ENCODE results near the gene ACSL1.

DNA sequence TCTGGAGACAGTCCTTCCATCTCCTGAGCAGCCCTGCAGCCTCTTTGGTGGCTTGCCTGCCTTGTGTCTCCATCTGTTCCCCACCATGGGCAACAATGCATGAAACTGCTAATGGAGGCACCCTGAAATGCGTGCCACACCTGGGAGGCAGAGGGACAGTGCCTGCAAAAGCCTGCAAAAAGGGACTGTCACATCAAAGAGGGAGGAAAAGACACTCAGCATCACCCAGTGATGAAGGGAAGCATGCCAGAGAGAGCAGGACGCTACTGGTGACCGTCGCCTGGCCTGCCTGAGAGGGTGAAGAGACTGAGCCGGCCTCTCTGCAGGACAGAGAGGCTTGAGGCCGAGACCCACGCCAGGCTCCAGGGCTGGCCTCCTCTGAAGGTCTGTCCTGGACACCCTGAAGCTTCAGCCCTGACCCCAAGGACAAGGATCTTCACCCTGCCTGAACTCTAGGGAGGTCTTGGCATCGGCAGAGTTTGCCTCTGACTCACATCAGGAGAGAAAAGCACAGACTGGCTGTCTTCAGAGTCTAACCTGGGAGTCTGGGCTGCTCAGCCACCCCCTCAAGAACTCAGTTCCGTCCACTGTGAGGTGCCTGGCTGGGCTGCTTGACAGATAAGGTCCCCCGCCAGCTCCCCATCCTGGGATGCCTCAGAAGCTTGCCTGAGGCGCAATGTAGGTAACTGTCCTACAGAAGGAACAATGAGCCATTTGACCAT is 8.1 kb downstream of the ACSL1 start:
- TF ChIP-seq, protein P1, sequence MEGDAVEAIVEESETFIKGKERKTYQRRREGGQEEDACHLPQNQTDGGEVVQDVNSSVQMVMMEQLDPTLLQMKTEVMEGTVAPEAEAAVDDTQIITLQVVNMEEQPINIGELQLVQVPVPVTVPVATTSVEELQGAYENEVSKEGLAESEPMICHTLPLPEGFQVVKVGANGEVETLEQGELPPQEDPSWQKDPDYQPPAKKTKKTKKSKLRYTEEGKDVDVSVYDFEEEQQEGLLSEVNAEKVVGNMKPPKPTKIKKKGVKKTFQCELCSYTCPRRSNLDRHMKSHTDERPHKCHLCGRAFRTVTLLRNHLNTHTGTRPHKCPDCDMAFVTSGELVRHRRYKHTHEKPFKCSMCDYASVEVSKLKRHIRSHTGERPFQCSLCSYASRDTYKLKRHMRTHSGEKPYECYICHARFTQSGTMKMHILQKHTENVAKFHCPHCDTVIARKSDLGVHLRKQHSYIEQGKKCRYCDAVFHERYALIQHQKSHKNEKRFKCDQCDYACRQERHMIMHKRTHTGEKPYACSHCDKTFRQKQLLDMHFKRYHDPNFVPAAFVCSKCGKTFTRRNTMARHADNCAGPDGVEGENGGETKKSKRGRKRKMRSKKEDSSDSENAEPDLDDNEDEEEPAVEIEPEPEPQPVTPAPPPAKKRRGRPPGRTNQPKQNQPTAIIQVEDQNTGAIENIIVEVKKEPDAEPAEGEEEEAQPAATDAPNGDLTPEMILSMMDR (tag by site-specific recombination; IDR thresholded peaks at IDR 0.05), result no peak
- no peak for TF ChIP-seq YY1 (tag by site-specific recombination; IDR thresholded peaks at IDR 0.05)
- no peak for TF ChIP-seq ZNF274 (IDR thresholded peaks at IDR 0.05; ENCODE audit: low read length)
- TF ChIP-seq ZNF274 (tag by site-specific recombination; IDR thresholded peaks at IDR 0.05; ENCODE audit: borderline replicate concordance), result no peak
- TF ChIP-seq, protein P2, sequence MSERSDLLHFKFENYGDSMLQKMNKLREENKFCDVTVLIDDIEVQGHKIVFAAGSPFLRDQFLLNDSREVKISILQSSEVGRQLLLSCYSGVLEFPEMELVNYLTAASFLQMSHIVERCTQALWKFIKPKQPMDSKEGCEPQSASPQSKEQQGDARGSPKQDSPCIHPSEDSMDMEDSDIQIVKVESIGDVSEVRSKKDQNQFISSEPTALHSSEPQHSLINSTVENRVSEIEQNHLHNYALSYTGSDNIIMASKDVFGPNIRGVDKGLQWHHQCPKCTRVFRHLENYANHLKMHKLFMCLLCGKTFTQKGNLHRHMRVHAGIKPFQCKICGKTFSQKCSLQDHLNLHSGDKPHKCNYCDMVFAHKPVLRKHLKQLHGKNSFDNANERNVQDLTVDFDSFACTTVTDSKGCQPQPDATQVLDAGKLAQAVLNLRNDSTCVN (tag by site-specific recombination; optimal IDR thresholded peaks at IDR 0.05), result no peak
- no peak for TF ChIP-seq FEZF1 (tag by site-specific recombination; IDR thresholded peaks at IDR 0.05)
- no peak for TF ChIP-seq ZNF175 (tag by site-specific recombination; IDR thresholded peaks at IDR 0.05)
- TF ChIP-seq TCF7L2 (IDR thresholded peaks at IDR 0.05; ENCODE audit: borderline replicate concordance, low read depth, low read length), result no peak
- TF ChIP-seq ZNF521 (tag by site-specific recombination; IDR thresholded peaks at IDR 0.05), result no peak
- no peak for TF ChIP-seq ZNF23 (tag by site-specific recombination; IDR thresholded peaks at IDR 0.05; ENCODE audit: borderline replicate concordance)
- TF ChIP-seq, protein P3, sequence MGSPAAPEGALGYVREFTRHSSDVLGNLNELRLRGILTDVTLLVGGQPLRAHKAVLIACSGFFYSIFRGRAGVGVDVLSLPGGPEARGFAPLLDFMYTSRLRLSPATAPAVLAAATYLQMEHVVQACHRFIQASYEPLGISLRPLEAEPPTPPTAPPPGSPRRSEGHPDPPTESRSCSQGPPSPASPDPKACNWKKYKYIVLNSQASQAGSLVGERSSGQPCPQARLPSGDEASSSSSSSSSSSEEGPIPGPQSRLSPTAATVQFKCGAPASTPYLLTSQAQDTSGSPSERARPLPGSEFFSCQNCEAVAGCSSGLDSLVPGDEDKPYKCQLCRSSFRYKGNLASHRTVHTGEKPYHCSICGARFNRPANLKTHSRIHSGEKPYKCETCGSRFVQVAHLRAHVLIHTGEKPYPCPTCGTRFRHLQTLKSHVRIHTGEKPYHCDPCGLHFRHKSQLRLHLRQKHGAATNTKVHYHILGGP (tag by site-specific recombination; IDR thresholded peaks at IDR 0.05), result no peak
- TF ChIP-seq, protein P4, sequence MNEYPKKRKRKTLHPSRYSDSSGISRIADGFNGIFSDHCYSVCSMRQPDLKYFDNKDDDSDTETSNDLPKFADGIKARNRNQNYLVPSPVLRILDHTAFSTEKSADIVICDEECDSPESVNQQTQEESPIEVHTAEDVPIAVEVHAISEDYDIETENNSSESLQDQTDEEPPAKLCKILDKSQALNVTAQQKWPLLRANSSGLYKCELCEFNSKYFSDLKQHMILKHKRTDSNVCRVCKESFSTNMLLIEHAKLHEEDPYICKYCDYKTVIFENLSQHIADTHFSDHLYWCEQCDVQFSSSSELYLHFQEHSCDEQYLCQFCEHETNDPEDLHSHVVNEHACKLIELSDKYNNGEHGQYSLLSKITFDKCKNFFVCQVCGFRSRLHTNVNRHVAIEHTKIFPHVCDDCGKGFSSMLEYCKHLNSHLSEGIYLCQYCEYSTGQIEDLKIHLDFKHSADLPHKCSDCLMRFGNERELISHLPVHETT (tag by site-specific recombination; IDR thresholded peaks at IDR 0.05), result no peak
- TF ChIP-seq, protein P5, sequence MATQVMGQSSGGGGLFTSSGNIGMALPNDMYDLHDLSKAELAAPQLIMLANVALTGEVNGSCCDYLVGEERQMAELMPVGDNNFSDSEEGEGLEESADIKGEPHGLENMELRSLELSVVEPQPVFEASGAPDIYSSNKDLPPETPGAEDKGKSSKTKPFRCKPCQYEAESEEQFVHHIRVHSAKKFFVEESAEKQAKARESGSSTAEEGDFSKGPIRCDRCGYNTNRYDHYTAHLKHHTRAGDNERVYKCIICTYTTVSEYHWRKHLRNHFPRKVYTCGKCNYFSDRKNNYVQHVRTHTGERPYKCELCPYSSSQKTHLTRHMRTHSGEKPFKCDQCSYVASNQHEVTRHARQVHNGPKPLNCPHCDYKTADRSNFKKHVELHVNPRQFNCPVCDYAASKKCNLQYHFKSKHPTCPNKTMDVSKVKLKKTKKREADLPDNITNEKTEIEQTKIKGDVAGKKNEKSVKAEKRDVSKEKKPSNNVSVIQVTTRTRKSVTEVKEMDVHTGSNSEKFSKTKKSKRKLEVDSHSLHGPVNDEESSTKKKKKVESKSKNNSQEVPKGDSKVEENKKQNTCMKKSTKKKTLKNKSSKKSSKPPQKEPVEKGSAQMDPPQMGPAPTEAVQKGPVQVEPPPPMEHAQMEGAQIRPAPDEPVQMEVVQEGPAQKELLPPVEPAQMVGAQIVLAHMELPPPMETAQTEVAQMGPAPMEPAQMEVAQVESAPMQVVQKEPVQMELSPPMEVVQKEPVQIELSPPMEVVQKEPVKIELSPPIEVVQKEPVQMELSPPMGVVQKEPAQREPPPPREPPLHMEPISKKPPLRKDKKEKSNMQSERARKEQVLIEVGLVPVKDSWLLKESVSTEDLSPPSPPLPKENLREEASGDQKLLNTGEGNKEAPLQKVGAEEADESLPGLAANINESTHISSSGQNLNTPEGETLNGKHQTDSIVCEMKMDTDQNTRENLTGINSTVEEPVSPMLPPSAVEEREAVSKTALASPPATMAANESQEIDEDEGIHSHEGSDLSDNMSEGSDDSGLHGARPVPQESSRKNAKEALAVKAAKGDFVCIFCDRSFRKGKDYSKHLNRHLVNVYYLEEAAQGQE (tag by site-specific recombination; IDR thresholded peaks at IDR 0.05), result no peak

Measured in HEK293 (cell line).